Liver (tissue), 9 donors: ENCODE measurements around the gene FSCN2. TPM values are rescaled to one million over a fixed set of nuclear protein-coding genes. Genes with fewer than 3 reads are reported as not detected.

Experiments used
- DNase-seq: peaks from one replicate; pipeline ENCODE4 v3.0.0-alpha.2; 2017; ENCODE audit warnings: low spot score
- H3K27ac ChIP-seq, 2 donors: one replicate each; pipeline ENCODE4 v1.7.0; 2013; ENCODE audit warnings: inconsistent platforms in 2 of 2, low read length in 2 of 2, control low read depth in 1 of 2, low read depth in 1 of 2, mild to moderate bottlenecking in 1 of 2
- H3K27me3 ChIP-seq, 4 donors: one replicate each; pipeline versions ENCODE4 v1.6.1 to v1.7.0; 2013; ENCODE audit warnings: low read length in 3 of 4, inconsistent platforms in 1 of 4, mild to moderate bottlenecking in 1 of 4, moderate library complexity in 1 of 4; ENCODE audit not compliant: control insufficient read depth in 4 of 4, insufficient read depth in 4 of 4
- H3K36me3 ChIP-seq, 4 donors: one replicate each; pipeline versions ENCODE4 v1.6.1 to v1.7.0; 2013; ENCODE audit warnings: low read length in 3 of 4, mild to moderate bottlenecking in 3 of 4, low read depth in 1 of 4, moderate library complexity in 1 of 4; ENCODE audit not compliant: control insufficient read depth in 4 of 4, insufficient read depth in 3 of 4
- H3K4me1 ChIP-seq, 4 donors: one replicate each; pipeline versions ENCODE4 v1.6.1 to v1.7.0; 2013; ENCODE audit warnings: low read length in 3 of 4, mild to moderate bottlenecking in 3 of 4, moderate library complexity in 1 of 4; ENCODE audit not compliant: control insufficient read depth in 4 of 4, insufficient read depth in 4 of 4
- H3K4me3 ChIP-seq, 3 donors: one replicate each; pipeline versions ENCODE4 v1.6.1 to v1.7.0; 2013; ENCODE audit warnings: low read length in 3 of 3, control low read depth in 1 of 3, low read depth in 1 of 3, mild to moderate bottlenecking in 1 of 3
- H3K9ac ChIP-seq, 2 donors: one replicate each; pipeline ENCODE4 v1.7.0; 2013; ENCODE audit warnings: low read length in 2 of 2, mild to moderate bottlenecking in 2 of 2, moderate library complexity in 2 of 2, control low read depth in 1 of 2, low read depth in 1 of 2
- H3K9me3 ChIP-seq, 4 donors: one replicate each; pipeline versions ENCODE4 v1.6.1 to v1.7.0; 2013; ENCODE audit warnings: low read length in 3 of 4; ENCODE audit not compliant: control insufficient read depth in 4 of 4
- ATF3 ChIP-seq: IDR thresholded peaks from 2 replicates; pipeline ENCODE4 v1.6.1; 2016; ENCODE audit warnings: antibody characterized with exemption
- FOXA1 ChIP-seq: IDR thresholded peaks from 2 replicates; pipeline ENCODE4 v1.6.1; 2016; ENCODE audit warnings: antibody characterized with exemption
- FOXA2 ChIP-seq: IDR thresholded peaks from 2 replicates; pipeline ENCODE4 v1.6.1; 2016; ENCODE audit warnings: antibody characterized with exemption
- GABPA ChIP-seq, 2 donors: IDR thresholded peaks in 1 of 2; conservative IDR thresholded peaks in 1 of 2; 2 replicates each; pipeline ENCODE4 v1.6.1; 2016; ENCODE audit warnings: antibody characterized with exemption in 2 of 2, mild to moderate bottlenecking in 1 of 2, moderate library complexity in 1 of 2
- HNF4A ChIP-seq, 2 donors: conservative IDR thresholded peaks; 2 replicates each; pipeline ENCODE4 v1.6.1; 2016; ENCODE audit warnings: antibody characterized with exemption in 2 of 2, mild to moderate bottlenecking in 2 of 2
- HNF4G ChIP-seq: IDR thresholded peaks from 2 replicates; pipeline ENCODE4 v1.6.1; 2016; ENCODE audit warnings: antibody characterized with exemption
- JUND ChIP-seq, 2 donors: IDR thresholded peaks; 2 replicates each; pipeline ENCODE4 v1.6.1; 2016; ENCODE audit warnings: antibody characterized with exemption in 2 of 2
- MAX ChIP-seq: IDR thresholded peaks from 2 replicates; pipeline ENCODE4 v1.6.1; 2016; ENCODE audit warnings: antibody characterized with exemption
- NR2F2 ChIP-seq: IDR thresholded peaks from 2 replicates; pipeline ENCODE4 v1.6.1; 2016; ENCODE audit warnings: antibody characterized with exemption
- RAD21 ChIP-seq, 2 donors: IDR thresholded peaks; 2 replicates each; pipeline ENCODE4 v1.6.1; 2016; ENCODE audit warnings: antibody characterized with exemption in 2 of 2, mild to moderate bottlenecking in 2 of 2
- REST ChIP-seq: IDR thresholded peaks from 2 replicates; pipeline ENCODE4 v1.6.1; 2016; ENCODE audit warnings: antibody characterized with exemption, mild to moderate bottlenecking
- RXRA ChIP-seq, 2 donors: IDR thresholded peaks; 2 replicates each; pipeline ENCODE4 v1.6.1; 2017 to 2018; ENCODE audit warnings: antibody characterized with exemption in 2 of 2, mild to moderate bottlenecking in 1 of 2
- SP1 ChIP-seq: IDR thresholded peaks from 2 replicates; pipeline ENCODE4 v1.6.1; 2018; ENCODE audit warnings: antibody characterized with exemption, mild to moderate bottlenecking
- TAF1 ChIP-seq: conservative IDR thresholded peaks from 2 replicates; pipeline ENCODE4 v1.6.1; 2016; ENCODE audit warnings: antibody characterized with exemption, mild to moderate bottlenecking
- YY1 ChIP-seq: IDR thresholded peaks from 2 replicates; pipeline ENCODE4 v1.6.1; 2016; ENCODE audit warnings: antibody characterized with exemption, mild to moderate bottlenecking
- ZBTB33 ChIP-seq: IDR thresholded peaks from 2 replicates; pipeline ENCODE4 v1.6.1; 2016; ENCODE audit warnings: antibody characterized with exemption
- WGBS: extraction: QIAGEN DNeasy Blood & Tissue Kit; methylation state at CpG from one replicate; pipeline ENCODE4 v1.1.7; 2013; 5-methylcytosine and 5-hydroxymethylcytosine counted together
- polyA plus RNA-seq, 2 donors: library from polyadenylated mRNA; stranded (reverse) in 1 of 2; unstranded in 1 of 2; fragments of 200-250 nt in 1 of 2; fragments of >200 nt in 1 of 2; fragmentation: Nextera tagmentation in 1 of 2; extraction: Ambion mirVana in 1 of 2; gene quantifications; one replicate each; pipeline versions ENCODE4 v1.2.1 to v1.2.3, GENCODE V29; 2013 to 2015
- total RNA-seq, 2 donors: library from RNA; depleted of rRNA; stranded (reverse); fragments of >200 nt; gene quantifications; one replicate each; pipeline ENCODE4 v1.2.3, GENCODE V29; 2014
- donor health status: healthy.
- donor health status: healthy.
- donor health status: healthy.
- donor health status: healthy.
- donor health status: healthy.

FSCN2 gene
- total and polyA plus RNA-seq, 4 donors, result 0.09 to 0.42 TPM; not detected in 2

- 90% methylated on average over 36 of the region's 36 CpGs for WGBS
- Histone ChIP-seq H3K9ac (no peak overlapping the region), H3K4me3 (no peak overlapping the region), H3K4me1 (peaks cover 0 to 25% (median 17%) of the 10 kb centered on the region in 4 donors), H3K36me3 (peaks cover 5 to 61% (median 22%) of the 10 kb centered on the region in 4 donors), H3K9me3 (no peaks in the 10 kb centered on the region), H3K27ac (no peak overlapping the region), H3K27me3 (no peaks in the 10 kb centered on the region)
- TF ChIP-seq HNF4G, result no peak
- no peak for TF ChIP-seq RAD21 (IDR thresholded peaks at IDR 0.05)
- no peak for TF ChIP-seq MAX
- TF ChIP-seq SP1, result no peak
- TF ChIP-seq FOXA2, result no peak
- TF ChIP-seq REST, result no peak
- no peak for TF ChIP-seq HNF4A (conservative IDR thresholded peaks at IDR 0.05)
- TF ChIP-seq JUND (IDR thresholded peaks at IDR 0.05), result no peak
- DNase-seq, result no peak
Measured at GRCh38 chr17:81546906-81547613, 18.9 kb downstream of the FSCN2 start.

GRCh38 chr17:81547614-81547982 lies 19.4 kb downstream of the FSCN2 start:
- no peaks in the 10 kb centered on the region for H3K9me3 ChIP-seq
- peaks cover 5 to 58% (median 21%) of the 10 kb centered on the region in 4 donors for H3K36me3 ChIP-seq
- no peaks in the 10 kb centered on the region for H3K27me3 ChIP-seq
- no peak overlapping the region for H3K9ac ChIP-seq
- H3K4me3 ChIP-seq, result no peak overlapping the region
- no peak for DNase-seq
- peaks cover 0 to 25% (median 17%) of the 10 kb centered on the region in 4 donors for H3K4me1 ChIP-seq
- TF ChIP-seq TAF1, result no peak
- TF ChIP-seq MAX, result no peak
- TF ChIP-seq FOXA1, result no peak
- TF ChIP-seq RAD21 (IDR thresholded peaks at IDR 0.05), result no peak
- no peak for TF ChIP-seq ATF3
- TF ChIP-seq ZBTB33, result no peak
- no peak for TF ChIP-seq NR2F2
- TF ChIP-seq REST, result no peak
- no peak for TF ChIP-seq HNF4G
- TF ChIP-seq GABPA (IDR thresholded peaks at IDR 0.05 in 1 of 2, conservative IDR thresholded peaks at IDR 0.05 in 1 of 2), result no peak
- no peak for TF ChIP-seq SP1
- TF ChIP-seq YY1, result no peak
- no peak for TF ChIP-seq HNF4A (conservative IDR thresholded peaks at IDR 0.05)
- TF ChIP-seq RXRA (IDR thresholded peaks at IDR 0.05), result no peak
- 91% methylated on average over 14 of the region's 14 CpGs for WGBS
- no peak overlapping the region for H3K27ac ChIP-seq
